OCI-LY7 (cell line): ENCODE results near the gene GNA12.

Experiments
- CTCF ChIP-seq: fragments of 200-600 bp; sonication (generic); conservative IDR thresholded peaks from 2 replicates; pipeline ENCODE4 v1.5.1; 2014; ENCODE audit warnings: mild to moderate bottlenecking, antibody characterized with exemption, low read length, moderate library complexity, mixed read lengths
- EZH2phosphoT487 ChIP-seq: fragments of 200-600 bp; sonication (generic); IDR thresholded peaks from 2 replicates; pipeline ENCODE4 v1.6.1; 2018; ENCODE audit warnings: low read depth, borderline replicate concordance, mild to moderate bottlenecking, mixed run types, antibody characterized with exemption, low read length, moderate library complexity, mixed read lengths

GRCh38 chr7:2691011-2691707 lies 152.9 kb downstream of the GNA12 start:
- TF ChIP-seq CTCF (no peak), EZH2phosphoT487 (no peak)
